Ramos (cell line): ENCODE data around the gene ABL2.

Experiments
- in situ Hi-C: fragments of 300-500 bp; cut with MboI; formaldehyde crosslinking; loops from one replicate; pipeline ENCODE4 v1.14.3; 2022; ENCODE audit warnings: low sequenced_read_pairs; ENCODE audit not compliant: unreplicated experiment

ABL2 gene

DNA sequence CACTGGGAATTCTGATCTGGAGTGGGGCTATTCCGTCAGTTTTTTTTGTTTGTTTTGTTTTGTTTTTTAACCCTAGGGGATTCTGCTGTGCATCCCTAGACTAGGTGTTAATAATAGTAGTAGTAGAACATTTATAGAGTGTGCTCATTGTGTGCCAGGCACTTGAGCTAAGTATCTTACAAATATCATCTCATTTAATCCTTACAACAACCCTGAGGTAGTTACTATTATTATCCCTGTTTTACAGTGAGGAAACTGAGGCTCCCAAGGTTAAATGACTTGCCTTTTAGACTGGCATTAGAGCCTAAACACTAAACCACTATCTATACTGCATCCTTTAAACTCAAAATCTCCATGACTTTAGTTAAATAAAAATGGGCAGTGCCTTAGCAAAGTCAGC, 125.5 kb downstream of the ABL2 start:
- in situ Hi-C loops = no loop called here

DNA sequence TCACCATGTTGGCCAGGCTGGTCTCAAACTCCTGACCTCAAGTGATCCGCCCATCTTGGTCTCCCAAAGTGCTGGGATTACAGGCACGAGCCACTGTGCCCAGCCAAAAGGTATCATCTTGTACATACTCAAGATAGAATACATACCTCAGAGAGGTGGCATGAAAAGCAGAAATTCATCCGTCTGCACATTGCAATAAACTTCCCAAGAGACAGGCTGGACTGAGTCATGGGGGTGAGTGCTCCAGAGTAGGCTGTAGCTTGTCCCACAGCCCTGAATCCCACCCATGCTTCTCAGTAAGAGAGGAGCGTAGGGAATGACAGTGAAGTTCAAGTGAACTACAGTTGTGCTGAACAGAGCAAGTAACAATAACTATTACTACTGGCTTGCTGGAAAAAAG, 127.9 kb downstream of the ABL2 start:
- in situ Hi-C loops = no loop called here

DNA sequence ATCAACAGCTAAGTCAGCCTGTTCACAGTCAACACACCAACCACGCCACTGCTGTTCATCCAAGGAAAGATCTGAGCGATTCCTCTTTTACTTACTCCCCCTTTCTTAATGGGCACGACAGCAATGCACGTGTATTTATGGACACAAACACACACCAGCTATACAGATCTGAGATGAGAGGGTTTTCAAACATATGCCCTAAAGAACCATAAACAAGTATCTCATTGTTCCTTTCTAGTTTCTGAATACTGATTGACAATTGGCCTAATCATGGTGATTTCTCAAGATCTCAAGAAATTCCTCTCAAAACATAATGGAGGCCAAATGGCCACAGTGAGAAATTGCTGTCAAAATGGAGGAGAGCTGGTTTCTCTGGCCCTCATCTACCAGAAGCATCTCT, 129.6 kb downstream of the ABL2 start:
- in situ Hi-C loops = loop anchor here (25.0 kb wide), 1 partner anchor 712 kb away; no protein-coding TSS in a partner anchor

DNA sequence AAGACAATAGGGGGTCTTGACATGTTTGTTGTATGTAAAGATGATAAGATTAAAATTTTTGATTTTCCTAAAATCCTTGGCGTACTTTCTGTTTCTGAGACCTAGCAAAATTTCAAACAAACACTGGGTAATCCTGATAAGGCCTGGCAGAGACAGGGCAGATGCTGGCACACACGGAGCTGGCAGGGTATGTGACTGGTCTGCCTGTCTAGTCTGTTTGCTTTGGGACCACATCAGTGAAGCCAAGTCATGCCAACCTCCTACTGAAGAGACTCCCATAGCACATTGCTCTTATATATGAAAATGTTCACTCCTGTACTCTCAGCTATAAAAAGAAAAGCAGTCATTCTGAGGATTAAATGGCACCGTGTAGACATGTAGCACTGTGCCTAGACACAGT, 133.6 kb downstream of the ABL2 start:
- in situ Hi-C loops = loop anchor here (25.0 kb wide), 1 partner anchor 716 kb away; no protein-coding TSS in a partner anchor

DNA sequence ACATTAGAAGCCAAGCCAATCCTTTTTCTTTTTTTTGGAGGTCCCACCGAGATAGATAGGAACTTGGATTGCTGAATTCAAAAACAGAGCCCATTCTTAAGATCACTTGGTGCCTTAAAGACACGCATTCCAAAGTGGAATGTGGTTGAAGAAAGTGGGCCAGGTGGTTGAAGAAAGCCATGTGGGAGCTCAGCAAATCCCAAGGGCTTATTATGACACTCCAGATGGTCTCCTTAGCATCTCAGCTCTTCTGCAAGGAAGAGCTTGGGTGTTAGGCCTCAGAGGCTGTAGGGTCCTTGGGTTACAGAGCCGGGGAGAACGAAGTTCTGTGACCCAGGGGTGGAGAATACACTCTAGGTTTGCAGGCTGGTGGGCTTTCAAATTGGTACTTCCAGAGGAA, 134.1 kb downstream of the ABL2 start:
- in situ Hi-C loops = loop anchor here (25.0 kb wide), 1 partner anchor 717 kb away; no protein-coding TSS in a partner anchor

DNA sequence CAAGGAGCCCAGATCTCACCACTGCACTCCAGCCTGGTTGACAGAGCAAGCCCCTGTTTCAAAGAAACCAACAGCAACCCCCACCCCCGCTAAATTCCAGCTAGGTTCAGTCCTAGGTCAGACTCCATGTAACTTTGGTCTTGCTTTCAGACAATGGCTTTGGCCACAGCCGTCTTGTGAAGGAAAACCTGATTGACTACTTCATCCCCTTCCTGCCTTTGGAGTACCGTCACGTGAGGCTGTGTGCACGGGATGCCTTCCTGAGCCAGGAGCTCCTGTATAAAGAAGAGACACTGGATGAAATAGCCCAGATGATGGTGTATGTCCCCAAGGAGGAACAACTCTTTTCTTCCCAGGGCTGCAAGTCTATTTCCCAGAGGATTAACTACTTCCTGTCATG, 134.7 kb downstream of the ABL2 start:
- in situ Hi-C loops = loop anchor here (25.0 kb wide), 1 partner anchor 717 kb away; no protein-coding TSS in a partner anchor

DNA sequence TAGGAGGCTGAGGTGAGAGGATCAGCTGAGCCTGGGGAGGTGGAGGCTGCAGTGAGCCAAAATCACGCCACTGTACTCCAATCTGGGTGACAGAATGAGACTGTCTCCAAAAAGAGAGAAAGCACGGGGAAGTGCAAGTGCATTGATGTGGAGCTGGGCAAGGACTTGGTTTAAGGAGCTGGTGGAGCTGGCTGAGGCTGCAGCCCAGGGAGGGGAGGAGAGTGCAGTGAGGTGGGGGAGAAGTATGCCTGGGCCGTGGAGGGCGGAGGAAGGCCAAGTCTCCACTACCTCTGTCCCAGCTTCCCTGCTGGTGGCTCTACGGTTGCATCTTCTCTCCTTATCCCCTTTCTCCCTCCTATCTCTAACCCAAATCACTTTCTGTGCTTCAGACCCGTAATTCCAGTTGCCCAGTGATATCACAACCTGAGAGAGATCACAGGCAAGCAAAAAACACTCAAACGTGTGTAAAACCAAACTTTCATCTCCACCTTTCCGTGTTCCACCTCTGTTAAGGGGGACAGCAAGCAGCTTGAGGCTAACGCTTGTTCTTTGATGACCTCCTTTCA, 136.5 kb downstream of the ABL2 start:
- in situ Hi-C loops = loop anchor here (25.0 kb wide), 1 partner anchor 719 kb away; no protein-coding TSS in a partner anchor

DNA sequence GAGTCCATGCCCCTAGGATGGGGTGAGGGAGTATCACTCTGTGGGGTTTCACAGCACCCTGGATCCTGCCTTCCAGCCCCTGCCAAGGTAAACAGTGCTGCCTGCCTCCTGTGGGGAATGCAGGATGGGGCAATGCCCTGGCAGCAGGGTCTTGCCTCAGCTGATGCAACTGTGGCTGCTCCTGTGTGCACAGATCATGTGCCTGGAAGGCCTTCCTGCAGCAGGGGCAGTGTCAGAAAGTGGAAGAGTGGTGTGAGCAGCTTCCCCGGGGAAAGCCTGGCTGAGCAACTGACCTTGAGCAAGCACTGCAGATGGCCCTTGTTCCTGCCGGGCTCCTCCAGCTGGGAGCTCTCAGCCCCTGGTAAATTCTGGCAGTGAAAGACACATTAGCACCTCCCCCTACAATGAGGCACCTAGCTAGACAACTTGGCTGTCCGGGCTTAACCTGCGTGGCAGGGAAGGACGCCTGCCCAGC, 137.7 kb downstream of the ABL2 start:
- in situ Hi-C loops = loop anchor here (25.0 kb wide), 1 partner anchor 721 kb away; no protein-coding TSS in a partner anchor

DNA sequence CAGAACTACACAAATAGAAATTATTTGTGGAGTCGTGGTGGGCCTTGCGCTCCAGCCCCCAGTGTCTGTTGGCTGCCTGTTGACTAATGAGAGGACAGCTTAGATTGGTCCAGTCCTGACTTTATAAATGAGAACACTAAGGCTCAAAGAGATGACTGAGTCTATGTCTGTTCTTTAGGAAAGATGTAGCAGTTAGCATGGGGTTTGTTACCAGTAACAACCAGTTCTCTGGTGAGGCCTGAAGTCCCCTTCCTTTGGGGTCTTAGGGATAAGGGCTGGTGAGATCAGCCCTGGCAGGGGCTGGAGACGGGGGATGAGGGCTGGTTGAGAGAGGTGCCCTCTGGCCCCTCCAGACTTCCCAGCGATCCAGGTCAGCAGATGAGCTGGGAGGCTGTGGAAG, 138.6 kb downstream of the ABL2 start:
- in situ Hi-C loops = loop anchor here (25.0 kb wide), 1 partner anchor 721 kb away; no protein-coding TSS in a partner anchor

DNA sequence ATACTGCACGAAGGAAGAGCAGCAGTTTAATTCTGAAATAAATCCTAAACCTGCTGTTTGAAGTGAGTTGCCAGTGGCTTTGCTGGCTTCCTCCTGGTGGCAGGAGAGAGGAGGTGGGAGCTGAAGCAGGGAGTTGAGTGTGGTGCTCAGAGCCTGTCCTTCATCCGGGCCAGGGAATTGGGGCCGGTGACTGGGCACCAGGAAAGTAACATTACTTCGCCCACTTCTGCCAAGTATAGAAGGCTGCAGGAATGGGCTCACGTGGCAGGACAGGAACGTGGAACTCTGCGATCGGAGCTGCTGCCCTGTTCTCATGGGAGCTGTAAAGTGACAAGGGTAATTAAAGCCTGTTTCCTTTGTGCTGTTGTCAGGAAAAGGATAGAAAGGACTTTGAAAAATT, 139.0 kb downstream of the ABL2 start:
- in situ Hi-C loops = loop anchor here (25.0 kb wide), 1 partner anchor 722 kb away; no protein-coding TSS in a partner anchor

DNA sequence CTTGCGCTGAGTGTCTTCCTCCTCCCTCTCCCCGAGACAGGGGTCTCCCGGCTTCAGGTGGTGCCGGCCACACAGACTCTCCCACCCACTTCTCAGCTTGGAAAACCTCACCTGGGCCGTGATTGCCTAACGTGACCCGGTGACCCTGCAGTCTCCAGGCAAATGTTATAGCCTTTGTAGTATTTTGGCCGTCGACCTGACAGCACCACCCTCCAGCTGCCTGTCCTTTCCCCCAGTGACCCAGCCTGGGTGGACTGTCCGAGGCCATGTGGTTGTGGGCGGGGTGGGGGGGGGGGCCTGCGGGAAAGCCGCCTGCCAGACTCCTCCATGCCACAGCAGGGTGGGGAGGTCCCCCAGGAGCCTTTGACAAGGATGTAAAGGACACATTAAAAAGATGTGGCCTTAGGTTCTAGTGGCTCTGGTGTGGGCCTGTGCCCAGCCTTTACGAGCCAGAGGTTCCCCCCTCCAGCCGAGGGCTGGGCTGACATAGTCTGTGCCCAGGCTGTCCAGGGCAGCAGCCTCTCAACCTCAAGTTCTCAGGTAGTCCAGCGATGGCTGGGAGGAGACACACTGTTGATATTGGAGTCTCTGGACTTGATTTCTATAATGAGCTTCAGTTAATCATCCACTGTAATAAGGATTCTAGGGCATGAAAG, 139.5 kb downstream of the ABL2 start:
- in situ Hi-C loops = loop anchor here (10.0 to 25.0 kb wide), 2 partner anchors 555 to 722 kb away; no protein-coding TSS in a partner anchor

DNA sequence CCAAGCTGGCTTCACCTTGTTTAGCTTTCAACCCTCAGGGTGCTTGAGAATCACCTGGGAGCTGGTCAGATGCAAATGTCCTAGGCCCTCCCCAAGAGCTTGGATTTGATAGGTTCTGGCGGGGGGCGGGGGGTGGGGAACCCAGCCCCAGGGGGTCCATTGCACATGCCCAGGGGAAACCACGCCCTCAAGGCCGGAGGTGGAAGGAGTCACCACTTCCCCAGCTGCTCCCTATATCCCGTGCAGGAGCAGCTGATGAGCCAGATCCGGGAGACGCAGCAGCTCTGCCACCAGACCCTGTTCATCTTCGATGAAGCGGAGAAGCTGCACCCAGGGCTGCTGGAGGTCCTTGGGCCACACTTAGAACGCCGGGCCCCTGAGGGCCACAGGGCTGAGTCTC, 141.8 kb downstream of the ABL2 start:
- in situ Hi-C loops = loop anchor here (10.0 to 25.0 kb wide), 2 partner anchors 553 to 725 kb away; no protein-coding TSS in a partner anchor

DNA sequence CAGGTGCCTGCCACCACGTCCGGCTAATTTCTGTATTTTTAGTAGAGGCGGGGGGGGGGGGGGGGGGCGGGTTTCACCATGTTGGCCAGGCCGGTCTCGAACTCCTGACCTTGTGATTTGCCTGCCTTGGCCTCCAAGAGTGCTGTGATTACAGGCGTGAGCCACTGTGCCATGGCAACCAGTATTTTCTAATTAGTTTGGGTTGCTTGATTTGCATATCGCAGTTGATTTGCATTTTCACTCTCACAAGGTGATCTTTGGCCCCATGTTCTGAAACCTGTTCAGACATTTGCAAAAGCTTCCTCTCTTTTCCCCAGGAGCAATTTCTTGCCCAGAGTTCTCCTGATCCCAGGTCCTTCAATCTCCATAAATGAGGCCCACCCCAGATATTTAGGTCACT, 145.9 kb downstream of the ABL2 start:
- in situ Hi-C loops = loop anchor here (5.0 to 25.0 kb wide), 3 partner anchors 284 to 729 kb away; partner anchors contain the start of gene AXDND1

DNA sequence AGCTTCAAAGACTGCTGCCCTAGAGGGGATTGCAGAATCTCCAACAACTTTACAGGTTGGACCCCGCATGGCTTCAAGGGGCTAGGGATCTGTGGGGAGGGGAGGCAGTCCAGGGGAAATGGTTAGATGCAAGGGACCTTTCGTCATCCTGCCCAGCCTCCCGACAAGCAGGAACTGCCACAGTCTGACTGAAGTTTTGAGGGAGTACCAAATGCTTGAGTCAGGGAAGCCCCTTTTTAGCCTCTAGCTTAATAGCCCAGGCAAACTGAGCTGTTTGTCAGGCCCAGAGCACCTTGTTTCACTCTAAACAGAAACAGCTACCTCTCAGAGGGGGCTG, 146.5 kb downstream of the ABL2 start:
- in situ Hi-C loops = loop anchor here (5.0 to 25.0 kb wide), 3 partner anchors 284 to 729 kb away; partner anchors contain the start of gene AXDND1

DNA sequence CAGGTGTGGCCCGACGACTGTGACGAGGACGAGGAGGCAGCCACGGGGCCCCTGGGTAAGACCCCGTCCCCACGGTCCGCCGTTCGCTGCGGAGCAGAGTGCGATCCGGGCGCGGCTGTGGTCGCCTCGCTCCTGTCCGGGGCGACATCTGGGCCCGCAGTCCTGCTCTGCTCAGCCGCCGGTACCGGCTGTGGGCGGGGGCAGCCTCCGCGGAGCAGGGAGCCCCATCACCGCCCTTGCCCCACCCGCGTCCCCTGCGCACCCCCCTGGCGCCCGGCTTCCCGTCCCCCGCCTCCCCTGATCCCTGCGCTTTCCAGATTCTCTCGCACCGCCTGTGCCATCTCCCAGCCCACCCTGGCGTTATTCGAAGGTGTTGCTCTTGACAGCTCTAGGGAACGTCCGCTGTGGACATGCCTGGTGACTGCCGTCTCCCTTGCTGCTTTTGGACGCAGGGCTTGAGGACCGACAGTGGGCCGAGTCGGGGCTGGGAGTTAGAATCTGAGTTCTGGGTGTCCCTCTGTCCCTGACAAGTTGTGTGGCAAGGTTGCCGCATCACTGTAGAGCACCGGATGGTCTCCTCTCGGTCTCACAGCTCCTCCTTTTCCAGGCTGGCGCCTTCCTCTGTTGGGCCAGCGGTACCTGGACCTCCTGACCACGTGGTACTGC, 147.0 kb downstream of the ABL2 start:
- in situ Hi-C loops = loop anchor here (5.0 to 25.0 kb wide), 3 partner anchors 285 to 730 kb away; partner anchors contain the start of gene AXDND1

DNA sequence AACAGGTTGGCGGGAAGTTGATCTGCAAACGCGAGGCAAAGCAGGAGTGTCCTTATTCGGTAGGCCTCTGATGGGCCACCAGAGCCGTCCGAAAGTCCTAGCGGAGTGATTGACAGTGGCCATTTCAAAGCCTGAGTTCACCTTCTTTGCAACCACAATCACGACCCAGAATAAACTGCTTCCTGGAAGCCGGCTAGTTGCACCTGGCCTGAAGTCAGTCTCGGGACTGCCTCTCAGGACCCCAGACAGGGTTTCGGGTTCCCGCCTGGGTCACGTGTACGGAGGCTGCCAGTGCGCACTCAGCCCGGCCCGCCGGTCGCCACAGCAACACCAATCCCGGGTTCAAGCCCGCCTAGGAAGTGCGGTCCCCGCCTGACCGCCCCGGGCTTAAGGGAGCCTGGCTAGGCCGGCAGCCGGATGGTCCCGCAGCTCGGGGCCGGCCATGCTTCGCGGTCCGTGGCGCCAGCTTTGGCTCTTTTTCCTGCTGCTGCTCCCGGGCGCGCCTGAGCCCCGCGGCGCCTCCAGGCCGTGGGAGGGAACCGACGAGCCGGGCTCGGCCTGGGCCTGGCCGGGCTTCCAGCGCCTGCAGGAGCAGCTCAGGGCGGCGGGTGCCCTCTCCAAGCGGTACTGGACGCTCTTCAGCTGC, 147.7 kb downstream of the ABL2 start, which contains the start of gene TOR3A:
TOR3A (plus strand) TSS at position 384 of the 646 bp plus-strand sequence; CDS start at position 443, 59 bp downstream.
- in situ Hi-C loops = loop anchor here (5.0 to 25.0 kb wide), 3 partner anchors 285 to 730 kb away; partner anchors contain the start of gene AXDND1

DNA sequence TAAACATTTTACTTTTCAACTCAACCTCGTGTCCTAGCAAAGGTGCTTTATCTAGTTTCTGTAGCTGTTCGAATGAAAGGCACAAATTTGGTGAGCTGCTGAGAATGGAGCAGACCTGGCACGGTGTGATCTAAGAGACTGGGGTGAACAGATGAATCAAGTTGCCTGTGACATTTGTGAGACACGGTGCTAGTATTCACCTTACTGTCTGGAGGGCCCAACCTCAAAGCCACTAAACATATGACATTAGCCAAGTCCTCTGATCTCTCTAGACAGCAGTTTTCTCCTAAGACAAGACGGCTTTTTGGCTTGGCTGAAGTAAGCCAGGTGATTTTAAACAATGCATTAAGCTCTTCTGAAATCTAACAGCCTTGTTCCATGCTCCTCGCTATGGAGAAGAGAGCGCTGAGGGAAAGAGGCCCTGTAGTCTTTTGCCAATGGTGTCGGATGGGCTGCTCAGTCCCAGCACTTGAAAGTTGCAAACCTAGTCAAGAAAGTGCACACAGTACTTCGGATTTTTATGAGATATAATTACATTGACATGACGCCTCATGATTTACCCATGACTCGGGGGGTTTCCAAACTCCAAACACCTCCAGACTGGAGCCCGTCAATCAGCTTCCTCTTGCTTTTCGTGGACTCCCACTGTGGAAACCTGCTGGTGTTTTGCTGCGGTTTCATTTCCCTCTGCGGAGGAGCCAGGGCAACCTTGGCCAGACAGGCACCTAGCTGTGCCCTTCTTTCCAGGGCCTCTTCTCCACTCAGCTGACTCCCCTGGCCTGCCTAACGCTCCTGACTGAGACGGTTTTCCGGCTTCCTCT, 148.4 kb downstream of the ABL2 start:
- in situ Hi-C loops = loop anchor here (5.0 to 25.0 kb wide), 3 partner anchors 286 to 731 kb away; partner anchors contain the start of gene AXDND1

DNA sequence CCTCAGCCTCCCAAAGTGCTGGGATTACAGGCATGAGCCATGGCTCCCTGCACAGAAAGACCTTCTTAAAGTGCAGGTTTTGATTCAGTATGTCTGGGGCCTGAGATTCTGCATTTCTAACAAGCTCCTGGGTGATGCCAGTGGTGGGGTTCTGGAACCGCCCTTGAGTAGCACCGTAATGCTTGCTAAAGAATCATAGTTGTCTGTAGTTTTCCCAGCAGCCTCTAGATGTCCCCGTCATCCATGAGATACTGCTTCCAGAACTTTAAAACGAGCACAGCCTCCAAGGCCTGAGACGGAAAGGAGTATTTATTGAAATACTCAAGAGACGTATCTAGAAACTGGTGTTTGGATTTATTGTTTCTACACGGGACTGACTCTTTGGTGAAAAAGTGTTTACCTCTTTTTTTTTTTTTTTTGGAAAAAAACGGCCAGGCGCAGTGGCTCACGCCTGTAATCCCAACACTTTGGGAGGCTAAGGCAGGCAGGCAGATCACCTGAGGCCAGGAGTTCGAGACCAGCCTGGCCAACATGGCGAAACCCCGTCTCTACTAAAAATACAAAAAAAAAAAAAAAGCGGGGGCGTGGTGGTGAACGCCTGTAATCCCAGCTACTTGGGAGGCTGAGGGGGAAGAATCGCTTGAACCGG, 150.2 kb downstream of the ABL2 start:
- in situ Hi-C loops = loop anchor here (25.0 kb wide), 1 partner anchor 733 kb away; no protein-coding TSS in a partner anchor
